Erythroblast (primary cell): ENCODE measurements around the gene SLA2.
"Not testable (repeated sequence)": the region's sequence is repeated elsewhere in the genome, so short reads cannot be mapped to it uniquely, and the experiment has no call there.

ENCODE experiments used
- DNase-seq, 2 experiments: peaks; one replicate each; lab custom pipeline; 2025; lab: John Stamatoyannopoulos, UW
- GATA1 ChIP-seq: IDR thresholded peaks from 2 replicates; pipeline ENCODE4 v1.6.1; 2011; ENCODE audit warnings: low read depth, mild to moderate bottlenecking, control low read depth, low read length, moderate library complexity
- POLR2A ChIP-seq: IDR thresholded peaks from 2 replicates; pipeline ENCODE4 v1.6.1; 2011; ENCODE audit warnings: mild to moderate bottlenecking, low read length

The SLA2 gene

GRCh38 chr20:36571564-36572504 lies 74.2 kb downstream of the SLA2 start:
- DNase-seq: no peak
- TF ChIP-seq POLR2A (no peak), GATA1 (no peak)

GRCh38 chr20:36569847-36570429 lies 76.1 kb downstream of the SLA2 start:
- TF ChIP-seq POLR2A (no peak), GATA1 (no peak)
- DNase-seq: no peak

GRCh38 chr20:36565520-36565919 lies 80.5 kb downstream of the SLA2 start:
- TF ChIP-seq GATA1: no peak
- TF ChIP-seq POLR2A: no peak
- no peak for DNase-seq

- not testable (repeated sequence) for DNase-seq
These were observed 81.3 kb downstream of the SLA2 start for GRCh38 chr20:36564726-36565121.

GRCh38 chr20:36564078-36564725 lies 81.8 kb downstream of the SLA2 start:
- DNase-seq: not testable (repeated sequence)

GRCh38 chr20:36563374-36563773 lies 82.6 kb downstream of the SLA2 start:
- TF ChIP-seq POLR2A: no peak
- TF ChIP-seq GATA1: no peak
- no peak for DNase-seq

- DNase-seq: no peak
- TF ChIP-seq GATA1 (no peak), POLR2A (no peak)
These were observed 83.3 kb downstream of the SLA2 start for GRCh38 chr20:36562724-36563123.
